GM19193 (cell line): ENCODE data around the gene LENG1.

ENCODE experiments used
- POLR2A ChIP-seq: IDR thresholded peaks from 4 replicates; pipeline ENCODE4 v1.6.1; 2011; ENCODE audit not compliant: insufficient read depth, insufficient read length; ENCODE audit errors: extremely low read depth

The LENG1 gene

GRCh38 chr19:54115109-54116063 lies 44.1 kb downstream of the LENG1 start, which contains the start of the genes PRPF31 and TFPT:
Gene PRPF31 (plus strand): TSS chr19:54115754. CDS start chr19:54118279, 2,525 bp downstream.
Gene TFPT (minus strand): TSS chr19:54115657. CDS start chr19:54115269, 388 bp downstream.
- TF ChIP-seq POLR2A = peak; percentile 72

- TF ChIP-seq POLR2A = peak; percentile 66
These were observed 45.0 kb downstream of the LENG1 start for GRCh38 chr19:54114340-54115108.

GRCh38 chr19:54109651-54110050 lies 49.9 kb downstream of the LENG1 start:
- TF ChIP-seq POLR2A = no peak

GRCh38 chr19:54108496-54108895 lies 51.0 kb downstream of the LENG1 start:
- no peak for TF ChIP-seq POLR2A

GRCh38 chr19:54107876-54108490 lies 51.5 kb downstream of the LENG1 start:
- TF ChIP-seq POLR2A = no peak

DNA sequence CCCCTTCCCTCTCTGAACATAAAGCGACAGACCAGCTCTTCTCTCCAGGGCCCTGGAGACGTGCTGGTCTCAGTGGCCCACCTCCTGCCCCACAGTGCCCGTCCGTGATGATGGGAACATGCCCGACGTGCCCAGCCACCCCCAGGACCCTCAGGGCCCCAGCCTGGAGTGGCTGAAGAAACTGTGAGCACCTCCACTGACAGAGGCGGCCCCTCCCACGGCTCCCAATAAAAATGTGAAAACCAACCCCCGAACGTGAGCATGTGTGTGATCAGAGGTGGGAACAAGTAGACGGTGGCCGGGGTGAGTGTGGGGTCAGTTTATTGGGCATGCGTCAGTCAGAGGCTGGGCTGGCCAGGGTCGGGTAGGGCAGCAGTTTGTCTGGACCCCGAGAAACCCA lies 52.8 kb downstream of the LENG1 start:
- TF ChIP-seq POLR2A = no peak

DNA sequence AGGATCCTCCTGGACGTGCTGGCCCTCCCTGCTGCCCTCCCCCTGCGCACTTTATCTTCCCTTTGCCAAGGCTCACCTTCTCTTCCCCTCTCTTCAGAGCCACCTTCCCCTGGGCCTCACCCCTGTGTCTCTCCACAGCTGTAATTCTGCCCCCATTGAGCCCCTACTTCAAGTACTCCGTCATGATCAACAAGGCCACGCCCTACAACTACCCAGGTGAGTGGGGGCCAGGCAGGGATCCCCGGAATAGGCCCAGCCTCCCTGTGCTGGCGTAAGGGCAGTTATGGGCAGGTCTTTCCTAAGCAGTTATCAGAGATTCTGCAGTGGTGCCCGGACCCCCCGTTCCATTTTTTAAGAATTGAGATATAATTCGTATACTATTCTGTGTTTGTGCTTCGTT lies 53.7 kb downstream of the LENG1 start:
- no peak for TF ChIP-seq POLR2A
